ENCODE data around the gene AP3B1.
"Not testable (repeated sequence)": the region's sequence is repeated elsewhere in the genome, so short reads cannot be mapped to it uniquely, and the experiment has no call there.

Gene AP3B1

GRCh38 chr5:78203815-78204214 is 90.7 kb downstream of the AP3B1 start:
- TF ChIP-seq, protein P1, sequence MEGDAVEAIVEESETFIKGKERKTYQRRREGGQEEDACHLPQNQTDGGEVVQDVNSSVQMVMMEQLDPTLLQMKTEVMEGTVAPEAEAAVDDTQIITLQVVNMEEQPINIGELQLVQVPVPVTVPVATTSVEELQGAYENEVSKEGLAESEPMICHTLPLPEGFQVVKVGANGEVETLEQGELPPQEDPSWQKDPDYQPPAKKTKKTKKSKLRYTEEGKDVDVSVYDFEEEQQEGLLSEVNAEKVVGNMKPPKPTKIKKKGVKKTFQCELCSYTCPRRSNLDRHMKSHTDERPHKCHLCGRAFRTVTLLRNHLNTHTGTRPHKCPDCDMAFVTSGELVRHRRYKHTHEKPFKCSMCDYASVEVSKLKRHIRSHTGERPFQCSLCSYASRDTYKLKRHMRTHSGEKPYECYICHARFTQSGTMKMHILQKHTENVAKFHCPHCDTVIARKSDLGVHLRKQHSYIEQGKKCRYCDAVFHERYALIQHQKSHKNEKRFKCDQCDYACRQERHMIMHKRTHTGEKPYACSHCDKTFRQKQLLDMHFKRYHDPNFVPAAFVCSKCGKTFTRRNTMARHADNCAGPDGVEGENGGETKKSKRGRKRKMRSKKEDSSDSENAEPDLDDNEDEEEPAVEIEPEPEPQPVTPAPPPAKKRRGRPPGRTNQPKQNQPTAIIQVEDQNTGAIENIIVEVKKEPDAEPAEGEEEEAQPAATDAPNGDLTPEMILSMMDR (IDR thresholded peaks at IDR 0.05; ENCODE audit: low read depth, low read length, missing control alignments): no peak
- no peak for DNase-seq (ENCODE audit: extremely low read depth, low read depth)
- no peak overlapping the region for H3K4me3 ChIP-seq (replicated peaks; ENCODE audit: low read depth, low read length)

- DNase-seq (ENCODE audit: extremely low read depth, low read depth): no peak
These were observed 104.1 kb downstream of the AP3B1 start for GRCh38 chr5:78190402-78190801.

GRCh38 chr5:78188681-78189080 is 105.8 kb downstream of the AP3B1 start:
- H3K4me3 ChIP-seq (replicated peaks; ENCODE audit: low read depth, low read length); DNase-seq (ENCODE audit: extremely low read depth, low read depth): not testable (repeated sequence)

More at GRCh38 chr5:78190402-78190801, 104.1 kb downstream of the AP3B1 start:
- TF ChIP-seq, protein P1 (IDR thresholded peaks at IDR 0.05; ENCODE audit: low read depth, low read length, missing control alignments): no peak
- H3K4me3 ChIP-seq (replicated peaks; ENCODE audit: low read depth, low read length): no peak overlapping the region

DNA sequence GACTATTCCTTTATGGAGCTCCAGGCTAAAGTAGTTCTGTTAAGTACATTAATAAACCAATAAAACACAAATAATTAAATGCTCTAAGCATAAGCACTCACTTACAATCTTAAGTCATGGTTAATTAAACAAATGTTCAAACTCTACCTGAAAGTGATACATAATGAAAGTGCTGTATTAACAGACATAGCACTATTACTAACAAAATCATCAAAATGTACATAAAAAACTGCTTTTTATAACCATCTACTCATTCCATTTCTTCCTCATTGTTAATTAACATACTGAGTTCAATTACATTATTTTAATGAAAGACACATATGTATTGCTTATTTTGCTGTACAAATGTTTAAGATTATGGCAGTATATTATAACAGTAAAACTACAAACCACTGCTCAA is 107.3 kb downstream of the AP3B1 start:
- TF ChIP-seq, protein P1 (IDR thresholded peaks at IDR 0.05; ENCODE audit: low read depth, low read length, missing control alignments): no peak
- DNase-seq (ENCODE audit: extremely low read depth, low read depth): no peak
- H3K4me3 ChIP-seq (replicated peaks; ENCODE audit: low read depth, low read length): no peak overlapping the region

DNA sequence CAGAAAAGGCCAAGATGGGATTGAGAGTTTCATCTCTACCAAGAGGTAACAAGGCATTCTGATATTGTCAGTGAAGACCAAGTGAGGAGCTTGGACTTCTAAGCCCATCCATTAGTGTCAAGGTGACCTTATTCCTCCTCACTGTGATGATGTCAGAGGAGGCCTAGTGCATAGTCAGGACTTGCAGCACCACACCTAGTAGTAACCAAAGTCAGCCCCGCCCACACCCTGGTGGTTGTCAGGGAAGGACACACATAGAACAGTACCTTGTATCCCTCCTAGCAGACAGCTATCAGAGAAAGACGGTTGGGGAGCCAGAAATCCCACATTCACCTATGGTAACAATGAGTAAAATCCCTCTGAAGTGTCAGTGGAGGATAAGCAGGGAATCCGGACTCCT is 111.7 kb downstream of the AP3B1 start:
- TF ChIP-seq, protein P1 (IDR thresholded peaks at IDR 0.05; ENCODE audit: low read depth, low read length, missing control alignments): no peak
- no peak for DNase-seq (ENCODE audit: extremely low read depth, low read depth)
- H3K4me3 ChIP-seq (replicated peaks; ENCODE audit: low read depth, low read length): no peak overlapping the region

DNA sequence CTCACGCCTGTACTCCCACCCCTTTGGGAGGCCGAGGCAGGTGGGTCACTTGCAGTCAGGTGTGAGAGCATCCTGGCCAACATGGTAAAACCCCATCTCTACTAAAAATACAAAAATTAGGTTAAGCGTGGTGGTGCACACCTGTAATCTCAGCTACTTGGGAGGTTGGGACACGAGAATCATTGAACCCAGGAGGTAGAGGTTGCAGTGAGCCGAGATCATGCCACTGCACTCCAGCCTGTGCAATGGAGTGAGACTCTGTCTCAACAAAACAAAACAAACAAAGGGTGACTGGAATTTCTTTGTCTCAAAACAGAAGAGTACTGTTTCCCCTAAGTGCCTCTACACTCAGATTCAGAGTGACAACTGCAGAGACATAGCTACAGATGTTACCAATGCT is 116.1 kb downstream of the AP3B1 start:
- no peak for DNase-seq (ENCODE audit: extremely low read depth, low read depth)
- no peak overlapping the region for H3K4me3 ChIP-seq (replicated peaks; ENCODE audit: low read depth, low read length)
- TF ChIP-seq, protein P1 (IDR thresholded peaks at IDR 0.05; ENCODE audit: low read depth, low read length, missing control alignments): no peak

DNA sequence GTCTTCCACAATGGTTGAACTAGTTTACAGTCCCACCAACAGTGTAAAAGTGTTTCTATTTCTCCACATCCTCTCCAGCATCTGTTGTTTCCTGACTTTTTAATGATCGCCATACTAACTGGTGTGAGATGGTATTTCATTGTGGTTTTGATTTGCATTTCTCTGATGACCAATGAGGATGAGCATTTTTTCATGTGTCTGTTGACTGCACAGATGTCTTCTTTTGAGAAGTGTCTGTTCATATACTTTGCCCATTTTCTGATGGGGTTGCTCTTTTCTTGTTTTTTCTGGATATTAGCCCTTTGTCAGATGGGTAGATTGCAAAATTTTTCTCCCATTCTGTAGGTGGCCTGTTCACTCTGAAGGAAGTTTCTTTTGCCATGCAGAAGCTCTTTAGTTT is 124.2 kb downstream of the AP3B1 start:
- not testable (repeated sequence) for DNase-seq (ENCODE audit: extremely low read depth, low read depth); H3K4me3 ChIP-seq (replicated peaks; ENCODE audit: low read depth, low read length)

- DNase-seq (ENCODE audit: extremely low read depth, low read depth): no peak
- TF ChIP-seq, protein P1 (IDR thresholded peaks at IDR 0.05; ENCODE audit: low read depth, low read length, missing control alignments): peak; percentile 31
- no peak overlapping the region for H3K4me3 ChIP-seq (replicated peaks; ENCODE audit: low read depth, low read length)
These were observed 132.1 kb downstream of the AP3B1 start for GRCh38 chr5:78162253-78162862.

Measured in HFF-Myc (cell line).